WI38 (cell line): ENCODE measurements around the gene LSM6.

Experiments used
- H3K4me3 ChIP-seq: 2 replicates; pipeline ENCODE4 v1.5.1; 2011; ENCODE audit warnings: low read depth, mild to moderate bottlenecking, control low read depth, low read length
- CTCF ChIP-seq: IDR thresholded peaks from 2 replicates; pipeline ENCODE4 v1.5.1; 2012; ENCODE audit warnings: low read depth, mild to moderate bottlenecking, control low read depth, low read length

The LSM6 gene

GRCh38 chr4:146229406-146229805, 53.9 kb downstream of the LSM6 start:
- TF ChIP-seq CTCF: no peak
- H3K4me3 ChIP-seq: no peak overlapping the region

DNA sequence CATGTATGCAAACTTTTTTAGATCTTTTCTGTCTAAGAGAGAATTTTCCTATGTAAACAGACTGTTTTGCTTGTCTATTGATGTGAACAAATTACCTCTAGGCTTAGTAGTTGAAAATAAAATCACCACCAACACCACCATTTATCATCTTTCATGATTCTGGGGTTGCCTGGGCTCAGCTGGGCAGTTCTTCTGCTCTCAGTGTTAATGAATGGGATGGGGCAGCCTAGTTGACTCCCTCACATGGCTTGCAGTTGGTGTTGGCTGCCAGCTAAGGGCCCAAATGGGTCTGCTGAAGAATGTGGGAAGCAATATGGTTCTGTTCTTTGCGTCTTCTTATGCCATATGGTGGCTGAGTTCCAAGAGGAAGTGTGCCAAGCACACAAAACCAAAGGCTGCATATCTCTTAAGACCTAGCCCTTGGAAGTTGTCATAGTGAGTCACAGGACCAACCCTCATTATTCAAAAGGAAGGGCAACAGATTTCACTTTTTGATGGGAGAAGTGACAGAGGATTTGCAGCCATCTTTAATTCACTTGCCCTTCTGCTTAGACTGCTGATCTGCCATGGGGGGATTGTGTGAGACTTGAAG, 56.7 kb downstream of the LSM6 start:
- no peak for TF ChIP-seq CTCF
- no peak overlapping the region for H3K4me3 ChIP-seq

DNA sequence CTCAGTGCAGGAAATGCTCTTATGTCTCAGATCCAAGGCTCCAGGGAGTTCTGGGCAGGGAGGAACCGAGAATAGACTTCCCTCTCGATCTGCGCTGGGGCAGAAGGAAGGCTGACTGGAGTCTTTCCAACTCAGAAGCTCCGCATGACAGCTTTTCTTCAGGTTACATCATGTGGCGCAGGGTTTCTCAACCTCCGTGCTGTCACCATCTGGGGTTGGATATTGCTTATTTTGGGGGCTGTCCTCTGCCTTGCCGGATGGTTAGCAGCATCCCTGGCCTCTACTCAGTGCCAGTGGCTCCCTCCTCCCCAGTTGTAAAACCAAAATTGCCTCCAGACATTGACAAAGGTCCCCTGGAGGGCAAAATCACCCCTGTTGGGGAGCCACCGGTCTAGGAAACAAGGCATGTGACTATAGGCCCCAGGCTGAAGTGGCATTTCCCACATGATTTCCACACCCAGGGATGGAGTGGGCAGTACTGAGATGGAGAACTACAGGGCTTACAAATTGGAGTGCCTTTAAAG, 60.2 kb downstream of the LSM6 start:
- H3K4me3 ChIP-seq: no peak overlapping the region
- TF ChIP-seq CTCF: no peak

GRCh38 chr4:146236216-146236615, 60.7 kb downstream of the LSM6 start:
- no peak for TF ChIP-seq CTCF

GRCh38 chr4:146237092-146237491, 61.6 kb downstream of the LSM6 start:
- no peak for TF ChIP-seq CTCF

More at GRCh38 chr4:146236216-146236615, 60.7 kb downstream of the LSM6 start:
- H3K4me3 ChIP-seq: no peak overlapping the region

GRCh38 chr4:146238107-146238506, 62.6 kb downstream of the LSM6 start:
- no peak for TF ChIP-seq CTCF
- no peak overlapping the region for H3K4me3 ChIP-seq

More at GRCh38 chr4:146237092-146237491, 61.6 kb downstream of the LSM6 start:
- no peak overlapping the region for H3K4me3 ChIP-seq
